GM21737 (cell line): ENCODE results near the gene NLGN1.

ENCODE experiments used
- ATAC-seq: cut with Tn5 transposase; IDR thresholded peaks from one replicate; pipeline ENCODE4 v1.9.1; 2021; ENCODE audit warnings: mild to moderate bottlenecking, moderate library complexity; ENCODE audit not compliant: unreplicated experiment

Gene NLGN1

DNA sequence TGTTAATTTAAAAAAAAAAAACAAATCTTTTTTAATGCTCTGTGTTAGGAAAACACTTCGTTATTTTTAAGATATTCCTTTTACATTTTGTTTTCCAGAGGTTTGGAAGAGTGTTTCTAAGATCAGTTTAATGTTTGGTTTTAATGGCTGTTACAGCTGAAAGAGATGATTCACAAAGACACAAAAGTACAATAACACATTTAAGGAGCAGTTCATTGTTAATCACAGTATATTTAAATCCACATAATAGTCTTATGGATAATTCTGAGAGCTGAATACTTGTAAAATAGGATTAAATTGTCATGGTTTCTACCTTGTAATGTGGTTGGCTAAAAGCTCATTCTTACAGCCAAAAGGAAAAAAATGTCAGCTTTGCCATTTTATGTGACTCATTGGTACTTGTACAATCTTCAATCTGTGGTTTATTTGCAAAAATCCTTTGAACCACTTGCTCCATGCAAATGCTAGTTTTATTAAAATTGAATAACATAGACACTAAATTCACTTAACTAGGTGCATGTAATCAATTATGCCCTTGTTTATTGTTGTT lies 426.4 kb downstream of the NLGN1 start:
- no peak for ATAC-seq

DNA sequence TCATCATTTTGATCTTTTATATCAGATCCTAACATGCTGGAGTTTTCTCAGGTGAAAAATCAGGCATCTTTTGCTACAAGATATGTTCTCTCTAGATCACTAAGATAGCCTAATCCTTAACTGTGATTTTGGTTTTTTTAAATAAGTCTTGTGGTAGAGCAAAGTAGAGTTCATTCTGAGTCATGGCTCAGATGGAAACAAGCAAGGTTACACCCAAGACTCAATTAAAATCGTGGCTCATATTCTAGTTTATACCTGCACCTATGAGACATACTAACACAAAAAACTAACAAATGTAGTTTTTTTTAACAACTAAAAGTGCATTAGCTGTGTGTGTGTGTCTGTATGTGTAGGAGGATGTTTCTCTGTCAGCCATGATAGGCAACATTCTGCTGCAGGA lies 428.2 kb downstream of the NLGN1 start:
- ATAC-seq, result no peak

- no peak for ATAC-seq
Observed at GRCh38 chr3:173826416-173826815, 428.9 kb downstream of the NLGN1 start.

- no peak for ATAC-seq
Observed at GRCh38 chr3:173826901-173827609, 429.5 kb downstream of the NLGN1 start.

GRCh38 chr3:173838644-173839043 lies 441.1 kb downstream of the NLGN1 start:
- no peak for ATAC-seq

GRCh38 chr3:173839859-173840258 lies 442.3 kb downstream of the NLGN1 start:
- ATAC-seq, result no peak

GRCh38 chr3:173841334-173841733 lies 443.8 kb downstream of the NLGN1 start:
- ATAC-seq, result no peak

GRCh38 chr3:173843060-173843459 lies 445.5 kb downstream of the NLGN1 start:
- no peak for ATAC-seq

DNA sequence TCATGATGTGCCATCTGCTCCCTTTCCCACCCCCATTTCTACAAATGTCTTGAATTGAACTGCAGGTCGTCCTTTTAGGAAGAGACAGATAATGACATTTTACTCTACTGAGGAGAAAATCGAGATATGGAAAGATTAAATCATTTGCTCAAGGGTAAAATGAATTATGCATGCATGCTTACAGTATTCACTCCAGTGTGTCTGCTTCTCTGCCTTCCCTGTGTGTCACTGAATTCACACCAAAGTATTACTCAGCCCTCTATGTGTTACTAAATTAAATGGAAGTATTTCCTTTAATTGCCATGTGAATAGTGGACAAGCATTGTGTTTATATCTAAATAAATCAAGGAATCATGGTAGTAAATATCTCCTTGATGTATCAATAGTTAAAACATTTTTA lies 449.0 kb downstream of the NLGN1 start:
- ATAC-seq, result no peak

DNA sequence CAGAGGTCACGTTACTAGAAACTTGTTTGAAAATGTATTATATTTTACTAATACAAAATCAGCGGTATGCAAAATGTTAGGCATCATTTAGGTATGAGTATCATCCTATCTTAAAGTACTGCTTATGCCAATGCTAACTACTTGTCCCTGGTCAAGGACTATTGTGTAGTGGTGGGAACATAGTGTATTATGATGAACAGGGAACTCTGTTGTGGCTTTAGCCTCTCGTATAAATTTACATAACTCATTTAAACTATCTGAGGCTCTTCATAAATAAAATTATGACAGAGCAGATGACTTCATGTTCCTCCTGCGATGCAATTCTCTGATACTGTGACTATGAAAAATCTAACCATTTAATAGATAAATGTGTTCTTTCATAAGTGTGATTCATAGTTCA lies 451.9 kb downstream of the NLGN1 start:
- no peak for ATAC-seq

- no peak for ATAC-seq
Observed at GRCh38 chr3:173857154-173857553, 459.6 kb downstream of the NLGN1 start.

- ATAC-seq, result no peak
Observed at GRCh38 chr3:173862701-173863100, 465.2 kb downstream of the NLGN1 start.

DNA sequence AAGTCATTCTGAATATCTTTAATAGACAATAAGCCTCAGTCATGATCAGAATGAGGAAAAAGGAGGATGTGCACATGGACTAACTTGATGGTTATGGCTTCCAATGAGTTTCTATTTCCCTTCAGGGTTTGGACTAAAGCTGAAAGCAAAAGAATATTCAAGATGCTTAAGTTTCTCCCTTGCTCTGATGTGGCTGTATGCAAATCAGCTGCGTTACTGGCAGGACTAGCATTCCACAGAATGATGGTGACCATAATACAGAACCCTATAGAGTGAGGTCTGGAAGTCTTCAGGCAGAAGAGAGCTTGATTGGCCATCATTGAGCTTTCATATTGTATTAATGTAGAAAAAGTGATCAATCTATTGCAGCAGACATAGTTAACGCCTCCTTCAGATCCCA lies 466.0 kb downstream of the NLGN1 start:
- no peak for ATAC-seq

- no peak for ATAC-seq
Observed at GRCh38 chr3:173865900-173866498, 468.5 kb downstream of the NLGN1 start.

DNA sequence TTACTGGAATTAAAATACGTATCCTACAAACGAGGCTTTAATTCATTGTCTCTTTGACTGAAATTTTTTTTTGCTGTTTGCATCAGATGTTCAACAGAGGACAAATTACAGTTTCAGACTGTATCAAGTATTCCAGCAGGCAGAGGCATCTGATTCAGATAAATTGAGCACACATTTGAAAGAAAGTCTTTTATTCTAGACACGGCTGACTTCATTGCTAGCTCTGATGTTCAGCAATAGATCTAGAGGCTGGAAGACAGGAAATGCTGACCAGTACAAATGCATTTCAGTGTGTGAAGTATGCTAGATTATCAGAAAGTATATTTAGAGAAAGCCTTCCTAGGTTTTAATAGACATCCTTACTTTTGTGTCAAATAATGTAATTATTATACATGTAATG lies 472.2 kb downstream of the NLGN1 start:
- ATAC-seq, result no peak

- no peak for ATAC-seq
Observed at GRCh38 chr3:173870976-173871375, 473.4 kb downstream of the NLGN1 start.

DNA sequence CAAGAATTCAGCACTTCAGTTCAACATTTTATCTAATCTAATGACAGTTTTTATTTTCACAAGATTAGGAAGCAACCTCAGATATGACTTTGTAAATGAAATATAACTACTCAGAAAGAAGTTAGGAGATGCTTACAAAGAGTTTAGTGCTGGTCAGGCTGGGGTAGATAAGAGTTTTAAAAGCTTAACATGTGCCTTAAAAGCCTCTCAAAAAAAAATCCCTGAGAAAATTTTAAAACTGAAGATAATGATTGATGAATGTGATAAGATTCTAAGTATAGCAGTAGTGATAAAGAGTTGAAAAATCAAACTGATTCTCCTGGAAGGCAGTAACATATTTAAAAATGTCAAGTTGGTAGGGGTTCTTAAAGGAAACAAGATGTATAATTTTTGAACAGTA lies 478.2 kb downstream of the NLGN1 start:
- ATAC-seq, result no peak

- no peak for ATAC-seq
Observed at GRCh38 chr3:173876476-173876875, 478.9 kb downstream of the NLGN1 start.

DNA sequence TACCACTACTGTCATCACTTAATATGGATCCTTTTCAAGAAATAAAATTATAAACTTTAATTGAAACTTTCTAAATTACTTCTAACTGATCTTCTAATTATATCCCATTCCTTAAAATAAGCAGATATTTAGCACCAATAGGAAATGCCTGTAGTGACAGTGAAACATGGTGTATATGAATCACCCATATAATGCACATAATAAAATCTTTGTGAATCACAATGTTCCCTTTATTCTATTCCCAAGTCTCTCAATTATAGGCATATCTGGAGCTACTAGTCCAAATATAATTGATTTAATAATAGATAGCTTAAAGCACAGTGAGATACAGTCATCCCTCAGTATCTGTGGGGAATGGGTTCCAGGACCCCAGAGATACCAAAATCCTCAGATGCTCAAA lies 490.3 kb downstream of the NLGN1 start:
- no peak for ATAC-seq

GRCh38 chr3:173889596-173889995 lies 492.1 kb downstream of the NLGN1 start:
- no peak for ATAC-seq

DNA sequence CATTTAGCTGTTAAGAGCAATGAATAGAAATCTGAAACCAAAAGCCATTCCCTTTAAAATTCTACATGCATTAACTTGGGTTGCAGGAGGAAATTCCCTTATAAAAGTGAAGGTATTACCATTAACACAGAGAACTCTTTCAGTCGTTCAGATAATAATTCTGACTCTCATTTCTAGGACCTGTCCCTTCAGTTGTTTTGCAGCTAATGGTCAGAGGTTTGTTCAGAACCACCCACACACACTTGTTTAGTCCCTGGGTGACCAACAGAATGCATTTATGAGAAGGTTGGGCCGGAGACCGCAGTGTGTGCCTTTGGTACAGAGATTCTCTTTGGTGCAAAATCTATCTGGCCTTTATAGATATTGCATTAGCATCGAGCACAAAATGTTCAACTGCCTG lies 492.5 kb downstream of the NLGN1 start:
- ATAC-seq, result no peak

DNA sequence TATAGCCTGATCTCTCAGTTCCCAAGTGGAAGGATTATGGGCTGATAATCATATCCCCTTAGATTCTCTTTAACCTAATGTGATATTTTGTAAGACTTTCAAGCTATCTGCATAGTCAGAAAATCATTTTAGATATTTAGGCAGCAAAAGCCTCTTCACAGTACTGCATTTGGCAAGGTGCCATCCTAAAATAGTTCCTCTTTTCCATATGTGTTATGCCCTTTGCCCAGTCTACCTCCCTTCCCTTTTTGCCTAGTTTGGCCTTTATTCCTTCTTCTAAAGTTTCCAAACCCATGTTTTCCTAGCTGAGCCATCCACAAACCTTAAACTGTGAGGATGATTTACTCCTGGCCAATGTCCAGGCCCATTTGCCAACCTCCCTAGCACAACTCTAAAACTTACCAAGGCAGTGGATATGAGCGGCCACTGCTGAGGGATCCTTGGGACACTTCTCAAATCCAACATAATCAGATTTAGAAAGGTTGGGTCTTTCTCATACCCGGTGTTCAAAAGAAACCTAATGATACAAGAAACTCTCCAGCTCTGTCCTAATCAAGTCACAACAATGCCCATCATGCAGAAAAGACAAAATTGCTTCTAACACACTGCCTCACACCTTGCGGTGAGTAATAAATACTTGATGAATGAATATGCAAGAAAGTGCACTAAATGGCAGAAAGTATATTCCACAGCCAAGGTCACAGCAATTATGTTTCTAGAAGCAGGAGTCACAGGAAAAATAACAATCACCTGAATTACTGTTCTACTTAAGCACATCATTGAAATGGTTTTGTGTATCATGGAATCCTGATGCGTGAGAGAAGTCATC lies 493.9 kb downstream of the NLGN1 start:
- ATAC-seq, result no peak
